ENCODE measurements around the gene NEAT1. TPM values are rescaled to one million over a fixed set of nuclear protein-coding genes. Genes with fewer than 3 reads are reported as not detected.

Gene NEAT1
- total RNA-seq, 4 donors from 2014 or later = 21.0 to 341 (median 183) TPM

DNA sequence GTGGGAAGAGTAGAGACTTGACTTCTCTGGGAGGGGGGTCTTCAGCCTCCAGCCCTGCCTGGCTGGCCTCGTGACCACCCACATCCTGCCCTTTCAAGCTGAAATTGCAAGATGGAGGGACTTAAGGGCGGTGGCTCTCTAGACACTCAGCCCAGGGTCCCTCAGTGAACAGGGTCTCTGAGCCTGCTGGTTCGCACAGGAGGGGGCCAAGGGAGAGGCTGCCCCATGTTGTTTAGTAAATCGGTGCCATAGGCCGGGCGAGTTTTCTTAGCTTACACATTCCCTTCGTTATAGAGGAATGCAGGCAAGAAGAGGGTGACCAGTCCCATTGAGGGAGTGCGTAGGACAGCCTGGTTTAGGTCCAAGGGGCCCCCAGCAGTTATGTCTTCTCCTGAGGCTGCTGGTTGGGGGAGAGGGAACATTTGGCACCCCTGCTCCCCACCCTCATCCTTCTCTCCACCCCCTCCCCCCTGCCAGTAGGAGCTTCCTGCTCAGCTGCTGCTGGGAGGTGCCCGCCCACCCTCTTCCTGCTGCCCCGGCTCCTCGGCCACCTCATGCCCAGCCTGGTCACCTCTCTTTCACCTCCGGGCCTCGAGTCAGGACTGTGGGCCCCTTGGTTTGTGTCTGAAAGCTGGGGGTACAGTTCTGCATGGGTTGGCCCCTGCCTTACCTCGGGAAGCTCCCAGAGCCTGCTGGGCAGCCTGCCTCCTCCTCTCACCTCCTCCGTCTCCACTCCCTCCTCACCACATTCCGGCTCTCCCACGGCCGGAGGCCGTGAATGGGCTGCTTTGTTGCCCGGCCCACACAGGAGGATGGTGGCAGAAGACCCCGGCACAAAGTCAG is 32.3 kb upstream of the NEAT1 start:
- H3K4me3 ChIP-seq = peak overlapping the region in 1 of 2 donors; percentile 3
- peaks cover 0 to 54% of the 10 kb centered on the region in 2 donors for H3K36me3 ChIP-seq
- no peaks in the 10 kb centered on the region for H3K9me3 ChIP-seq
- peaks cover 0 to 72% (median 24%) of the 10 kb centered on the region in 3 donors for H3K4me1 ChIP-seq
- H3K27me3 ChIP-seq = no peaks in the 10 kb centered on the region
- peak overlapping the region in 3 of 4 donors; percentile 62 to 97 (median 63) for H3K27ac ChIP-seq
- ATAC-seq = no peak
- TF ChIP-seq EP300 (IDR thresholded peaks at IDR 0.05) (no peak), POLR2AphosphoS5 (IDR thresholded peaks at IDR 0.05) (no peak), POLR2A (IDR thresholded peaks at IDR 0.05) (no peak)
- TF ChIP-seq, protein P1, sequence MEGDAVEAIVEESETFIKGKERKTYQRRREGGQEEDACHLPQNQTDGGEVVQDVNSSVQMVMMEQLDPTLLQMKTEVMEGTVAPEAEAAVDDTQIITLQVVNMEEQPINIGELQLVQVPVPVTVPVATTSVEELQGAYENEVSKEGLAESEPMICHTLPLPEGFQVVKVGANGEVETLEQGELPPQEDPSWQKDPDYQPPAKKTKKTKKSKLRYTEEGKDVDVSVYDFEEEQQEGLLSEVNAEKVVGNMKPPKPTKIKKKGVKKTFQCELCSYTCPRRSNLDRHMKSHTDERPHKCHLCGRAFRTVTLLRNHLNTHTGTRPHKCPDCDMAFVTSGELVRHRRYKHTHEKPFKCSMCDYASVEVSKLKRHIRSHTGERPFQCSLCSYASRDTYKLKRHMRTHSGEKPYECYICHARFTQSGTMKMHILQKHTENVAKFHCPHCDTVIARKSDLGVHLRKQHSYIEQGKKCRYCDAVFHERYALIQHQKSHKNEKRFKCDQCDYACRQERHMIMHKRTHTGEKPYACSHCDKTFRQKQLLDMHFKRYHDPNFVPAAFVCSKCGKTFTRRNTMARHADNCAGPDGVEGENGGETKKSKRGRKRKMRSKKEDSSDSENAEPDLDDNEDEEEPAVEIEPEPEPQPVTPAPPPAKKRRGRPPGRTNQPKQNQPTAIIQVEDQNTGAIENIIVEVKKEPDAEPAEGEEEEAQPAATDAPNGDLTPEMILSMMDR (IDR thresholded peaks at IDR 0.05) = no peak
- 41 to 80% methylated on average over 1 to 5 of the region's 21 CpGs for WGBS, 2 donors (ENCODE audit: low coverage in 1 of 2)

DNA sequence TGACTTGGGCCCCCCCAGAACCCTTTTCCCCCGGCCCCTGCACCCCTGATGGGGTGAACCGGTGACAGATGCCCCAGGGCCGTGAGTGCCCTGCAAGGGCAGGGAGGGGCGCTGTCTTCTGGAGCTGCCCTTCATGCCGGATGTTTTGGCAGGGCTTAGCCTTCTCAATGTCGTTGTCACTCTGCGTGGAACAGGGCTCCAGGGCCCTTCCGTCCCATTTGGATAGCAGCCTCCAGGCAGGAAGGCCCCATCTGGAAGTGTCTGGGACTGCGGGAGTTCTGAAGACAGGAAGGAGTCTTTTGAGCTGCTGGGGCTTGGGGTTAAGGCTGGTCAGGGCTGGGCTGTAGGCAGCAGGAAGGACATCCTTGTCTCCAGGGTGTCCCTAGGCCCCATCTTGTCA is 31.6 kb upstream of the NEAT1 start:
- H3K27me3 ChIP-seq = no peaks in the 10 kb centered on the region
- no peaks in the 10 kb centered on the region for H3K9me3 ChIP-seq
- H3K4me3 ChIP-seq = peak overlapping the region in 1 of 2 donors; percentile 3
- WGBS, 2 donors (ENCODE audit: low coverage in 1 of 2) = 60% methylated on average over 1 of the region's 9 CpGs; no CpG with 5 or more reads in 1 of the 2 donors
- ATAC-seq = no peak
- H3K36me3 ChIP-seq = peaks cover 0 to 61% of the 10 kb centered on the region in 2 donors
- H3K4me1 ChIP-seq = peaks cover 0 to 66% (median 24%) of the 10 kb centered on the region in 3 donors
- TF ChIP-seq, protein P1 (IDR thresholded peaks at IDR 0.05) = no peak
- TF ChIP-seq POLR2A (IDR thresholded peaks at IDR 0.05) = no peak
- no peak for TF ChIP-seq EP300 (IDR thresholded peaks at IDR 0.05)
- no peak for TF ChIP-seq POLR2AphosphoS5 (IDR thresholded peaks at IDR 0.05)
- H3K27ac ChIP-seq = peak overlapping the region in 3 of 4 donors; percentile 62 to 97 (median 63)

DNA sequence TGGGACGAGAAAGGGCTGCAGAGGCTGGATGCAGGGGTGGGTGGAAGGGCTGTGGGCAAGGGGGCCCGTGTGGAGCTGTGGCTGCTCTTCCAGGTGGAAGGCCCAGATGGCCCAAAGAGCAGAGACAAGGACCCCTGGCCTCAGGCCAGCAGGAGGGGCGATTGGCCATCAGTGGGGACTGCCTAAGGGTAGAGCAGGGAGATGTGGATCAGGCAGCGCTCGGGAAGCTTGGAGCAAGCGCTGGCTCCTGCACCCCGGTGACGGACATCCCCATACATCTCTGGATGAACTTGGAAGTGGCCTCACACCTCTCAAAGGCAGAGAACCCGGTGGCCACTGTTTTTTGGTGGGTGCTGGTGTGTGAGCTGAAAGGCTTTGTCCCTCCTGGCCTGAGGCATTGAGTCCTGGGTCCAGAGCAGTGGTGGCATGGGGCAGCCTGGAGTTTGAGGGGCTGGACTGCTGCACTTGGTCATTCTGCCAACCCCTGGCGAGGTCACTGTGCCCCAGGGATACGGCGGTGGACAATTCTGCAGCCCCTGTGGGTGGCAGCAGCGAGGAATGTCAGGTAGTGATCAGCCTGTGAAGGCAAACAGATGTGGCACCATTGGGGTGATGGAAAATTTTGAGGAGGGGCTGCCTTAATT is 30.3 kb upstream of the NEAT1 start:
- H3K27me3 ChIP-seq = no peaks in the 10 kb centered on the region
- no peak overlapping the region for H3K4me3 ChIP-seq
- H3K9me3 ChIP-seq = no peaks in the 10 kb centered on the region
- ATAC-seq = no peak
- H3K36me3 ChIP-seq = peaks cover 0 to 74% of the 10 kb centered on the region in 2 donors
- peaks cover 0 to 58% (median 23%) of the 10 kb centered on the region in 3 donors for H3K4me1 ChIP-seq
- 80 to 87% methylated on average over 3 of the region's 13 CpGs for WGBS, 2 donors (ENCODE audit: low coverage in 1 of 2)
- TF ChIP-seq POLR2A (IDR thresholded peaks at IDR 0.05) (no peak), EP300 (IDR thresholded peaks at IDR 0.05) (no peak), POLR2AphosphoS5 (IDR thresholded peaks at IDR 0.05) (no peak)
- TF ChIP-seq, protein P1 (IDR thresholded peaks at IDR 0.05) = no peak
- H3K27ac ChIP-seq = peak overlapping the region in 2 of 4 donors; percentile 63 to 97

DNA sequence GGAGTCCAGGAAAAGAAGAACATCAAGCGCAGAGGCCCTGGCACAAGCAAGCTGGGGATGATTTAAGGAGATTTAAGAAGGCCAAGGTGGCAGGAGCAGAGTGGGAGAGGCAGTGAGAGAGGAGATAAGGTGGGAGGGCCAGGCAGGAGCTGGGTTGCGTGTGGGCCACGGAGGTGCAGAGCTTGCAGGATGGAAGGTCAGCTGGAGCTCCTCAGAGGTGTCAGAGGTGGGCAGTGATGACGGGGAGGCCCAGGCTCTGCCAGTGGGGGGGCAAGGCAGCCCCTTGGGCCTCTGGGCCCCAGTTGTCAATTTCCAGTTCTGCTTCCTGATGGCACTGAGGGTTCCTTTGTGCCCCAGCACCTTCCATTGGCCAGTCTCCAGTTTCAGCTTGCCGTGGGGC is 29.7 kb upstream of the NEAT1 start:
- H3K4me1 ChIP-seq = peaks cover 0 to 52% (median 18%) of the 10 kb centered on the region in 3 donors
- H3K9me3 ChIP-seq = no peaks in the 10 kb centered on the region
- H3K36me3 ChIP-seq = peaks cover 0 to 80% of the 10 kb centered on the region in 2 donors
- no peaks in the 10 kb centered on the region for H3K27me3 ChIP-seq
- ATAC-seq = no peak
- H3K27ac ChIP-seq = no peak overlapping the region
- no peak overlapping the region for H3K4me3 ChIP-seq
- WGBS, 2 donors (ENCODE audit: low coverage in 1 of 2) = 75 to 78% methylated on average over 3 to 4 of the region's 5 CpGs
- TF ChIP-seq POLR2AphosphoS5 (IDR thresholded peaks at IDR 0.05) = no peak
- TF ChIP-seq EP300 (IDR thresholded peaks at IDR 0.05) = no peak
- no peak for TF ChIP-seq POLR2A (IDR thresholded peaks at IDR 0.05)
- TF ChIP-seq, protein P1 (IDR thresholded peaks at IDR 0.05) = no peak

Data from gastroesophageal sphincter (tissue), 4 donors.